ENCODE measurements around the gene KIAA1614.

The KIAA1614 gene

GRCh38 chr1:180912801-180913565 lies at the start of gene KIAA1614:
KIAA1614 (plus strand) TSS chr1:180912897; CDS start chr1:180913244, 347 bp downstream.
- DNase-seq (ENCODE audit: low spot score) = peak; percentile 29

- peak; percentile 60 for DNase-seq (ENCODE audit: low spot score)
Measured at GRCh38 chr1:180863158-180863775, 49.4 kb upstream of the KIAA1614 start.

- DNase-seq (ENCODE audit: low spot score) = peak; percentile 43
Measured at GRCh38 chr1:180881806-180882509, 30.7 kb upstream of the KIAA1614 start.

GRCh38 chr1:180884588-180885300 lies 28.0 kb upstream of the KIAA1614 start:
- no peak for DNase-seq (ENCODE audit: low spot score)

- no peak for DNase-seq (ENCODE audit: low spot score)
Measured at GRCh38 chr1:180886338-180886737, 26.4 kb upstream of the KIAA1614 start.

GRCh38 chr1:180887841-180888240 lies 24.9 kb upstream of the KIAA1614 start:
- DNase-seq (ENCODE audit: low spot score) = no peak

- DNase-seq (ENCODE audit: low spot score) = no peak
Measured at GRCh38 chr1:180888870-180889269, 23.8 kb upstream of the KIAA1614 start.

GRCh38 chr1:180889325-180889724 lies 23.4 kb upstream of the KIAA1614 start:
- DNase-seq (ENCODE audit: low spot score) = no peak

GRCh38 chr1:180892272-180892671 lies 20.4 kb upstream of the KIAA1614 start:
- no peak for DNase-seq (ENCODE audit: low spot score)

GRCh38 chr1:180892675-180893074 lies 20.0 kb upstream of the KIAA1614 start:
- no peak for DNase-seq (ENCODE audit: low spot score)

GRCh38 chr1:180893614-180894013 lies 19.1 kb upstream of the KIAA1614 start:
- DNase-seq (ENCODE audit: low spot score) = no peak

- DNase-seq (ENCODE audit: low spot score) = no peak
Measured at GRCh38 chr1:180896161-180896560, 16.5 kb upstream of the KIAA1614 start.

- no peak for DNase-seq (ENCODE audit: low spot score)
Measured at GRCh38 chr1:180898441-180899219, 14.1 kb upstream of the KIAA1614 start.

- DNase-seq (ENCODE audit: low spot score) = no peak
Measured at GRCh38 chr1:180899262-180899661, 13.4 kb upstream of the KIAA1614 start.

GRCh38 chr1:180901076-180901990 lies 11.4 kb upstream of the KIAA1614 start:
- no peak for DNase-seq (ENCODE audit: low spot score)

- no peak for DNase-seq (ENCODE audit: low spot score)
Measured at GRCh38 chr1:180902541-180902940, 10.2 kb upstream of the KIAA1614 start.

GRCh38 chr1:180905927-180906326 lies 6.8 kb upstream of the KIAA1614 start:
- DNase-seq (ENCODE audit: low spot score) = no peak

GRCh38 chr1:180906511-180906910 lies 6.2 kb upstream of the KIAA1614 start:
- DNase-seq (ENCODE audit: low spot score) = no peak

- no peak for DNase-seq (ENCODE audit: low spot score)
Measured at GRCh38 chr1:180907313-180908055, 5.2 kb upstream of the KIAA1614 start.

All from putamen (tissue), 1 donor.